ENCODE data around the gene OR7A5.
"Not testable (repeated sequence)": the region's sequence is repeated elsewhere in the genome, so short reads cannot be mapped to it uniquely, and the experiment has no call there.

OR7A5 gene

GRCh38 chr19:14814982-14815652 is 19.9 kb downstream of the OR7A5 start:
- DNase-seq (ENCODE audit: low read depth in 1 of 2, low spot score in 1 of 2), result no peak

GRCh38 chr19:14809272-14810057 is 25.5 kb downstream of the OR7A5 start:
- TF ChIP-seq JUND (IDR thresholded peaks at IDR 0.05; ENCODE audit: low read depth), result no peak
- no peak for DNase-seq (ENCODE audit: low read depth in 1 of 2, low spot score in 1 of 2)
- in situ Hi-C loops (cut with HindIII; ENCODE audit: low pct_unique_long_range_greater_than_20kb, low sequenced_read_pairs), result no loop called here

More at GRCh38 chr19:14814982-14815652, 19.9 kb downstream of the OR7A5 start:
- no peak for TF ChIP-seq JUND (IDR thresholded peaks at IDR 0.05; ENCODE audit: low read depth)
- in situ Hi-C loops (cut with HindIII; ENCODE audit: low pct_unique_long_range_greater_than_20kb, low sequenced_read_pairs), result no loop called here

- TF ChIP-seq JUND (IDR thresholded peaks at IDR 0.05; ENCODE audit: low read depth), result no peak
- in situ Hi-C loops (cut with HindIII; ENCODE audit: low pct_unique_long_range_greater_than_20kb, low sequenced_read_pairs), result no loop called here
Observed at GRCh38 chr19:14804765-14805164, 30.2 kb downstream of the OR7A5 start.

GRCh38 chr19:14798760-14799159 is 36.2 kb downstream of the OR7A5 start:
- in situ Hi-C loops (cut with HindIII; ENCODE audit: low pct_unique_long_range_greater_than_20kb, low sequenced_read_pairs), result no loop called here
- TF ChIP-seq JUND (IDR thresholded peaks at IDR 0.05; ENCODE audit: low read depth), result no peak
- DNase-seq (ENCODE audit: low read depth in 1 of 2, low spot score in 1 of 2), result no peak

More at GRCh38 chr19:14804765-14805164, 30.2 kb downstream of the OR7A5 start:
- no peak for DNase-seq (ENCODE audit: low read depth in 1 of 2, low spot score in 1 of 2)

GRCh38 chr19:14796021-14796420 is 39.0 kb downstream of the OR7A5 start:
- in situ Hi-C loops (cut with HindIII; ENCODE audit: low pct_unique_long_range_greater_than_20kb, low sequenced_read_pairs), result no loop called here
- no peak for DNase-seq (ENCODE audit: low read depth in 1 of 2, low spot score in 1 of 2)
- TF ChIP-seq JUND (IDR thresholded peaks at IDR 0.05; ENCODE audit: low read depth), result no peak

GRCh38 chr19:14795078-14795721 is 39.8 kb downstream of the OR7A5 start:
- no peak for DNase-seq (ENCODE audit: low read depth in 1 of 2, low spot score in 1 of 2)
- no peak for TF ChIP-seq JUND (IDR thresholded peaks at IDR 0.05; ENCODE audit: low read depth)
- in situ Hi-C loops (cut with HindIII; ENCODE audit: low pct_unique_long_range_greater_than_20kb, low sequenced_read_pairs), result no loop called here

- DNase-seq (ENCODE audit: low read depth in 1 of 2, low spot score in 1 of 2), result peak in 1 of 2 experiments; percentile 50
- in situ Hi-C loops (cut with HindIII; ENCODE audit: low pct_unique_long_range_greater_than_20kb, low sequenced_read_pairs), result not testable (repeated sequence)
Observed at GRCh38 chr19:14792250-14792649, 42.7 kb downstream of the OR7A5 start.

GRCh38 chr19:14786421-14786851 is 48.5 kb downstream of the OR7A5 start:
- no peak for TF ChIP-seq JUND (IDR thresholded peaks at IDR 0.05; ENCODE audit: low read depth)
- peak in 1 of 2 experiments; percentile 55 for DNase-seq (ENCODE audit: low read depth in 1 of 2, low spot score in 1 of 2)
- in situ Hi-C loops (cut with HindIII; ENCODE audit: low pct_unique_long_range_greater_than_20kb, low sequenced_read_pairs), result no loop called here

- DNase-seq (ENCODE audit: low read depth in 1 of 2, low spot score in 1 of 2), result peak in 1 of 2 experiments; percentile 9
Observed at GRCh38 chr19:14785102-14785793, 49.7 kb downstream of the OR7A5 start.

GRCh38 chr19:14784730-14785101 is 50.3 kb downstream of the OR7A5 start:
- in situ Hi-C loops (cut with HindIII; ENCODE audit: low pct_unique_long_range_greater_than_20kb, low sequenced_read_pairs); DNase-seq (ENCODE audit: low read depth in 1 of 2, low spot score in 1 of 2): not testable (repeated sequence)

More at GRCh38 chr19:14785102-14785793, 49.7 kb downstream of the OR7A5 start:
- in situ Hi-C loops (cut with HindIII; ENCODE audit: low pct_unique_long_range_greater_than_20kb, low sequenced_read_pairs), result not testable (repeated sequence)

GRCh38 chr19:14783410-14783998 is 51.5 kb downstream of the OR7A5 start:
- DNase-seq (ENCODE audit: low read depth in 1 of 2, low spot score in 1 of 2); in situ Hi-C loops (cut with HindIII; ENCODE audit: low pct_unique_long_range_greater_than_20kb, low sequenced_read_pairs): not testable (repeated sequence)

All from T47D (cell line).